ENCODE data around the gene ZNF750. TPM values are rescaled to one million over a fixed set of nuclear protein-coding genes. Genes with fewer than 3 reads are reported as not detected.

Gene ZNF750
- total RNA-seq, 1 experiment from 2014 or later = not detected

DNA sequence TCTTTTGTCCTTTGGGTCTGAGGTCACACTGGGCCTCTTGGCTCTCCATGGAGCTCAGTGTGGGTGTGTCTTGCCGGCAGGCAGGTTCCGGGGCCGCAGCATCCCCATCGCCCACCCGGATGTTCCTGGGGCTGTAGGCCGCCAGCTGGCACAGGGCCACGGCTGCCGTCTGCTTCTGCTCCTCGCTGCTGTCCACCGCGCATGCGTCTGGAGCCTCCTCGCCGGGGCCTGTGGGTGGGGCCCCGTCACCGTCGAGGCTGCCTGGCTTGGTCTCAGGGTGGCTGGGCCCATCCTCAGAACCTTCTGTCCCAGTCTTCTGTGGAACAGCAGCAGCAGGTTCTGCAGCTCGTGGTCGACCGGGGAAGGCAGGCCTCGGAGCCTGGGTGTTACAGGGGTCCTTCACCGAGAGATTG lies 9.6 kb downstream of the ZNF750 start:
- Histone ChIP-seq H3K27ac (ENCODE audit: low read depth, low read length, poor library complexity, severe bottlenecking) (peak overlapping the region; percentile 57), H3K4me1 (ENCODE audit: insufficient read depth, low read length, poor library complexity, severe bottlenecking) (peaks cover 17% of the 10 kb centered on the region), H3K36me3 (ENCODE audit: insufficient read depth, low read length, poor library complexity, severe bottlenecking) (peaks cover 2% of the 10 kb centered on the region), H3K4me3 (ENCODE audit: low read depth, low read length, poor library complexity, severe bottlenecking) (no peak overlapping the region), H3K9me3 (ENCODE audit: low read depth, low read length, poor library complexity, severe bottlenecking) (no peaks in the 10 kb centered on the region), H3K27me3 (replicated peaks; ENCODE audit: insufficient read depth, low read depth, low read length, poor library complexity) (no peaks in the 10 kb centered on the region)
- intact Hi-C loops (cut with micrococcal nuclease; ENCODE audit: unreplicated experiment) = no loop called here
- POLR2A ChIA-PET (ENCODE audit: low non-redundant PET) = interaction anchor here (0.6 kb wide), 1 partner anchor 18 kb away, joined by 4 read pairs; no protein-coding TSS in a partner anchor
- BruUV-seq (replicated peaks) = no TSS peak
- CTCF ChIA-PET = no interaction called here
- TF ChIP-seq EZH2 (IDR thresholded peaks at IDR 0.05; ENCODE audit: borderline replicate concordance, low read depth, low read length, poor library complexity, severe bottlenecking) (no peak), CTCF (conservative IDR thresholded peaks at IDR 0.05; ENCODE audit: low read depth, low read length) (no peak)
- peak; percentile 90 for DNase-seq (ENCODE audit: low spot score)

GRCh38 chr17:82828875-82829487 lies 10.8 kb downstream of the ZNF750 start:
- no peak overlapping the region for H3K27ac ChIP-seq (ENCODE audit: low read depth, low read length, poor library complexity, severe bottlenecking)
- ChIA-PET CTCF (no interaction called here), POLR2A (ENCODE audit: low non-redundant PET) (no interaction called here)
- no TSS peak for BruUV-seq (replicated peaks)
- H3K4me1 ChIP-seq (ENCODE audit: insufficient read depth, low read length, poor library complexity, severe bottlenecking) = peaks cover 17% of the 10 kb centered on the region
- no peaks in the 10 kb centered on the region for H3K27me3 ChIP-seq (replicated peaks; ENCODE audit: insufficient read depth, low read depth, low read length, poor library complexity)
- DNase-seq (ENCODE audit: low spot score) = no peak
- H3K9me3 ChIP-seq (ENCODE audit: low read depth, low read length, poor library complexity, severe bottlenecking) = no peaks in the 10 kb centered on the region
- H3K4me3 ChIP-seq (ENCODE audit: low read depth, low read length, poor library complexity, severe bottlenecking) = no peak overlapping the region
- intact Hi-C loops (cut with micrococcal nuclease; ENCODE audit: unreplicated experiment) = no loop called here
- peaks cover 2% of the 10 kb centered on the region for H3K36me3 ChIP-seq (ENCODE audit: insufficient read depth, low read length, poor library complexity, severe bottlenecking)
- TF ChIP-seq CTCF (conservative IDR thresholded peaks at IDR 0.05; ENCODE audit: low read depth, low read length) = no peak
- TF ChIP-seq EZH2 (IDR thresholded peaks at IDR 0.05; ENCODE audit: borderline replicate concordance, low read depth, low read length, poor library complexity, severe bottlenecking) = no peak

DNA sequence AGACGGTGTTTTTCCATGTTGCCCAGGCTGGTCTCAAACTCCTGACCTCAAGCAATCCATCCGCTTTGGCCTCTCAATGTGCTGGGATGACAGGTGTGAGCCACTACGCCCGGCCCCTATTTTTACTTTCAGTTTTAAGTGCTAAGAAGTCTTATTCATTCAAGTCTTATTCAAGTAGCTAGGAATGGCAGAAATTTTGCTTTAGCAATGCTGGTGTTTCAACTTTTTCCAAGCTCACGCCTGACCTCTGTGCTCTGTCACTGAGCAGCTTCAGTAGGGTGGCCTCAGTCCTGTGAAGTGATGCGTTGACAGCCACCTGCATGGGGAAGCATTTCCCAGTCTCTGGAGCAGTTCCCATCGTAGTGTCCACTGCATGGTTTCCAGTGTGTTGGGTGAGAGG lies 12.9 kb downstream of the ZNF750 start:
- Histone ChIP-seq H3K36me3 (ENCODE audit: insufficient read depth, low read length, poor library complexity, severe bottlenecking) (peaks cover 2% of the 10 kb centered on the region), H3K9me3 (ENCODE audit: low read depth, low read length, poor library complexity, severe bottlenecking) (no peaks in the 10 kb centered on the region), H3K4me3 (ENCODE audit: low read depth, low read length, poor library complexity, severe bottlenecking) (no peak overlapping the region), H3K27me3 (replicated peaks; ENCODE audit: insufficient read depth, low read depth, low read length, poor library complexity) (no peaks in the 10 kb centered on the region), H3K27ac (ENCODE audit: low read depth, low read length, poor library complexity, severe bottlenecking) (no peak overlapping the region), H3K4me1 (ENCODE audit: insufficient read depth, low read length, poor library complexity, severe bottlenecking) (peaks cover 17% of the 10 kb centered on the region)
- ChIA-PET CTCF (no interaction called here), POLR2A (ENCODE audit: low non-redundant PET) (no interaction called here)
- no peak for DNase-seq (ENCODE audit: low spot score)
- BruUV-seq (replicated peaks) = no TSS peak
- intact Hi-C loops (cut with micrococcal nuclease; ENCODE audit: unreplicated experiment) = no loop called here
- TF ChIP-seq EZH2 (IDR thresholded peaks at IDR 0.05; ENCODE audit: borderline replicate concordance, low read depth, low read length, poor library complexity, severe bottlenecking) (no peak), CTCF (conservative IDR thresholded peaks at IDR 0.05; ENCODE audit: low read depth, low read length) (no peak)
